Hematopoietic multipotent progenitor cell treated with erythropoietin and hydrocortisone succinate and interleukin-3 and kit ligand, for 17 days (in vitro differentiated cells): ENCODE data around the gene KCNE1.
"Not testable (repeated sequence)": the region's sequence is repeated elsewhere in the genome, so short reads cannot be mapped to it uniquely, and the experiment has no call there.

Source experiments
- DNase-seq: peaks from one replicate; pipeline ENCODE4 v3.0.0-alpha.2; 2015; ENCODE audit warnings: low spot score

KCNE1 gene

GRCh38 chr21:34417448-34418077, 94.4 kb downstream of the KCNE1 start:
- not testable (repeated sequence) for DNase-seq

- DNase-seq, result not testable (repeated sequence)
Observed at GRCh38 chr21:34407294-34407693, 104.7 kb downstream of the KCNE1 start.

GRCh38 chr21:34406676-34407075, 105.3 kb downstream of the KCNE1 start:
- DNase-seq, result not testable (repeated sequence)

GRCh38 chr21:34406102-34406501, 105.9 kb downstream of the KCNE1 start:
- DNase-seq, result not testable (repeated sequence)

- DNase-seq, result not testable (repeated sequence)
Observed at GRCh38 chr21:34405686-34406085, 106.3 kb downstream of the KCNE1 start.

GRCh38 chr21:34404742-34405141, 107.3 kb downstream of the KCNE1 start:
- DNase-seq, result not testable (repeated sequence)

GRCh38 chr21:34400522-34400921, 111.5 kb downstream of the KCNE1 start:
- not testable (repeated sequence) for DNase-seq
